ENCODE measurements around the gene URGCP.
"Not testable (repeated sequence)": the region's sequence is repeated elsewhere in the genome, so short reads cannot be mapped to it uniquely, and the experiment has no call there.

URGCP gene

GRCh38 chr7:43914795-43915194 is 8.4 kb upstream of the URGCP start:
- DNase-seq (ENCODE audit: low spot score), result no peak

GRCh38 chr7:43905956-43906330 is 453 bp downstream of the URGCP start:
- DNase-seq (ENCODE audit: low spot score), result no peak

- no peak for DNase-seq (ENCODE audit: low spot score)
Observed at GRCh38 chr7:43905209-43905946, 1.0 kb downstream of the URGCP start.

GRCh38 chr7:43904533-43905208 is 1.7 kb downstream of the URGCP start:
- DNase-seq (ENCODE audit: low spot score), result no peak

GRCh38 chr7:43902542-43903054 is 3.8 kb downstream of the URGCP start:
- DNase-seq (ENCODE audit: low spot score), result no peak

GRCh38 chr7:43898571-43898970 is 7.8 kb downstream of the URGCP start:
- not testable (repeated sequence) for DNase-seq (ENCODE audit: low spot score)

GRCh38 chr7:43895847-43896415 is 10.5 kb downstream of the URGCP start:
- DNase-seq (ENCODE audit: low spot score), result no peak

GRCh38 chr7:43891069-43891955 is 15.1 kb downstream of the URGCP start:
- no peak for DNase-seq (ENCODE audit: low spot score)

GRCh38 chr7:43890468-43890867 is 15.9 kb downstream of the URGCP start:
- no peak for DNase-seq (ENCODE audit: low spot score)

- DNase-seq (ENCODE audit: low spot score), result no peak
Observed at GRCh38 chr7:43888993-43889945, 17.1 kb downstream of the URGCP start.

GRCh38 chr7:43884617-43885016 is 21.8 kb downstream of the URGCP start:
- no peak for DNase-seq (ENCODE audit: low spot score)

GRCh38 chr7:43884209-43884608 is 22.2 kb downstream of the URGCP start:
- DNase-seq (ENCODE audit: low spot score), result no peak

GRCh38 chr7:43880596-43880995 is 25.8 kb downstream of the URGCP start:
- DNase-seq (ENCODE audit: low spot score), result no peak

- DNase-seq (ENCODE audit: low spot score), result no peak
Observed at GRCh38 chr7:43879477-43879876, 26.9 kb downstream of the URGCP start.

GRCh38 chr7:43878867-43879266 is 27.5 kb downstream of the URGCP start:
- no peak for DNase-seq (ENCODE audit: low spot score)

- DNase-seq (ENCODE audit: low spot score), result no peak
Observed at GRCh38 chr7:43877968-43878864, 28.2 kb downstream of the URGCP start.

- no peak for DNase-seq (ENCODE audit: low spot score)
Observed at GRCh38 chr7:43876976-43877745, 29.2 kb downstream of the URGCP start.

GRCh38 chr7:43876241-43876640 is 30.2 kb downstream of the URGCP start:
- peak; percentile 70 for DNase-seq (ENCODE audit: low spot score)

- no peak for DNase-seq (ENCODE audit: low spot score)
Observed at GRCh38 chr7:43873300-43873699, 33.1 kb downstream of the URGCP start.
